HepG2 (cell line): ENCODE results near the gene CAMTA2. TPM values are rescaled to one million over a fixed set of nuclear protein-coding genes. Genes with fewer than 3 reads are reported as not detected.

Source experiments
- CBX2 ChIP-seq, 2 experiments: fragments of 200-600 bp in 1 of 2; sonication (generic); formaldehyde crosslinking in 1 of 2; IDR thresholded peaks; 2 replicates each; pipeline versions ENCODE4 v1.7.0 to v1.8.1; 2018 to 2022; ENCODE audit warnings: low read depth in 2 of 2, low read length in 1 of 2, mild to moderate bottlenecking in 1 of 2, missing genetic modification reagents in 1 of 2
- CEBPB ChIP-seq: IDR thresholded peaks from 2 replicates; pipeline ENCODE4 v1.6.1; 2011; ENCODE audit warnings: low read depth, low read length, improper control_type of control experiment, borderline replicate concordance
- HDAC1 ChIP-seq: sonication (generic); formaldehyde crosslinking; IDR thresholded peaks from 2 replicates; pipeline ENCODE4 v1.5.1; 2020; ENCODE audit warnings: mild to moderate bottlenecking, missing genetic modification reagents
- MTA1 ChIP-seq: sonication (generic); formaldehyde crosslinking; IDR thresholded peaks from 2 replicates; pipeline ENCODE4 v1.4.0; 2020; ENCODE audit warnings: missing genetic modification reagents, mild to moderate bottlenecking, borderline replicate concordance
- NAIF1 ChIP-seq: sonication (generic); formaldehyde crosslinking; IDR thresholded peaks from 2 replicates; pipeline ENCODE4 v1.5.0; 2020; ENCODE audit warnings: mild to moderate bottlenecking, missing genetic modification reagents, borderline replicate concordance
- RFX3 ChIP-seq: IDR thresholded peaks from 2 replicates; pipeline ENCODE4 v1.6.1; 2016; ENCODE audit warnings: missing biosample characterization, missing genetic modification reagents
- SETDB1 ChIP-seq: sonication (generic); formaldehyde crosslinking; IDR thresholded peaks from 2 replicates; pipeline ENCODE4 v1.5.1; 2020; ENCODE audit warnings: missing genetic modification reagents, mild to moderate bottlenecking, borderline replicate concordance
- YEATS4 ChIP-seq: sonication (generic); formaldehyde crosslinking; IDR thresholded peaks from 2 replicates; pipeline ENCODE4 v1.4.0; 2020; ENCODE audit warnings: missing genetic modification reagents, borderline replicate concordance
- ZFY ChIP-seq: sonication (generic); formaldehyde crosslinking; IDR thresholded peaks from 2 replicates; pipeline ENCODE4 v1.4.0; 2020; ENCODE audit warnings: missing genetic modification reagents
- ZIK1 ChIP-seq: sonication (generic); formaldehyde crosslinking; IDR thresholded peaks from 2 replicates; pipeline ENCODE4 v1.5.0; 2020; ENCODE audit warnings: mild to moderate bottlenecking, low read depth, missing genetic modification reagents, borderline replicate concordance
- ZKSCAN5 ChIP-seq: sonication (generic); formaldehyde crosslinking; IDR thresholded peaks from 2 replicates; pipeline ENCODE4 v1.5.1; 2020; ENCODE audit warnings: mild to moderate bottlenecking, missing genetic modification reagents
- ZNF317 ChIP-seq: sonication (generic); formaldehyde crosslinking; IDR thresholded peaks from 2 replicates; pipeline ENCODE4 v1.5.0; 2020; ENCODE audit warnings: mild to moderate bottlenecking, missing genetic modification reagents
- ZNF350 ChIP-seq: sonication (generic); formaldehyde crosslinking; IDR thresholded peaks from 2 replicates; pipeline ENCODE4 v1.4.0; 2020; ENCODE audit warnings: mild to moderate bottlenecking, low read depth, missing genetic modification reagents, borderline replicate concordance
- ZNF589 ChIP-seq: sonication (generic); formaldehyde crosslinking; conservative IDR thresholded peaks from 2 replicates; pipeline ENCODE4 v1.8.0; 2022; ENCODE audit warnings: mild to moderate bottlenecking, moderate library complexity, missing genetic modification reagents
- ZNF598 ChIP-seq: sonication (generic); formaldehyde crosslinking; IDR thresholded peaks from 2 replicates; pipeline ENCODE4 v1.5.1; 2020; ENCODE audit warnings: mild to moderate bottlenecking, missing genetic modification reagents, borderline replicate concordance
- ZNF768 ChIP-seq: sonication (generic); formaldehyde crosslinking; IDR thresholded peaks from 2 replicates; pipeline ENCODE4 v1.4.0; 2020; ENCODE audit warnings: missing genetic modification reagents
- polyA plus RNA-seq, 8 experiments: library from polyadenylated mRNA; depleted of rRNA in 3 of 8; stranded (reverse) in 7 of 8; unstranded in 1 of 8; fragments of >200 nt; fragmentation: Illumina TruSeq in 4 of 8; extraction: Trizol in 4 of 8; gene quantifications; 2 replicates each; pipeline versions ENCODE4 v1.2.1 to v1.2.3, GENCODE V29; 2011 to 2016; ENCODE audit warnings: low read depth in 4 of 8, missing spikeins in 1 of 8, mixed read lengths in 1 of 8; ENCODE audit not compliant: insufficient read depth in 1 of 8
- total RNA-seq, 5 experiments: library from RNA; depleted of rRNA; stranded (reverse); fragments of >200 nt; fragmentation: Illumina TruSeq; extraction: Trizol; gene quantifications; 2 replicates each; pipeline ENCODE4 v1.2.3, GENCODE V29; 2016; ENCODE audit warnings: low read depth in 1 of 5
- TF ChIP-seq, protein P1 (sequence below): IDR thresholded peaks from 2 replicates; pipeline ENCODE4 v1.6.1; 2016; ENCODE audit warnings: missing genetic modification reagents, missing compliant biosample characterization
- TF ChIP-seq, protein P2 (sequence below): sonication (generic); formaldehyde crosslinking; IDR thresholded peaks from 2 replicates; pipeline ENCODE4 v1.5.1; 2020; ENCODE audit warnings: missing genetic modification reagents, mild to moderate bottlenecking, borderline replicate concordance
- TF ChIP-seq, protein P3 (sequence below), 2 experiments: fragments of 450-650 bp in 1 of 2; sonication (generic) in 1 of 2; formaldehyde crosslinking; IDR thresholded peaks; 2 replicates each; pipeline versions ENCODE4 v1.5.0 to v1.8.0; 2020 to 2022; ENCODE audit warnings: mild to moderate bottlenecking in 1 of 2, missing genetic modification reagents in 1 of 2
- TF ChIP-seq, protein P4 (sequence below): sonication (generic); formaldehyde crosslinking; IDR thresholded peaks from 2 replicates; pipeline ENCODE4 v1.4.0; 2020; ENCODE audit warnings: missing genetic modification reagents, borderline replicate concordance
- TF ChIP-seq, protein P5 (sequence below): sonication (generic); formaldehyde crosslinking; IDR thresholded peaks from 2 replicates; pipeline ENCODE4 v1.4.0; 2020; ENCODE audit warnings: missing genetic modification reagents
- TF ChIP-seq, protein P6 (sequence below): sonication (generic); formaldehyde crosslinking; IDR thresholded peaks from 2 replicates; pipeline ENCODE4 v1.5.0; 2020; ENCODE audit warnings: missing genetic modification reagents

CAMTA2 gene
- total and polyA plus RNA-seq, 2 of the 13 experiments (the other 11 are each of a cell fraction or from before 2014, with no cell fraction given) = 4.1 to 7.1 TPM

DNA sequence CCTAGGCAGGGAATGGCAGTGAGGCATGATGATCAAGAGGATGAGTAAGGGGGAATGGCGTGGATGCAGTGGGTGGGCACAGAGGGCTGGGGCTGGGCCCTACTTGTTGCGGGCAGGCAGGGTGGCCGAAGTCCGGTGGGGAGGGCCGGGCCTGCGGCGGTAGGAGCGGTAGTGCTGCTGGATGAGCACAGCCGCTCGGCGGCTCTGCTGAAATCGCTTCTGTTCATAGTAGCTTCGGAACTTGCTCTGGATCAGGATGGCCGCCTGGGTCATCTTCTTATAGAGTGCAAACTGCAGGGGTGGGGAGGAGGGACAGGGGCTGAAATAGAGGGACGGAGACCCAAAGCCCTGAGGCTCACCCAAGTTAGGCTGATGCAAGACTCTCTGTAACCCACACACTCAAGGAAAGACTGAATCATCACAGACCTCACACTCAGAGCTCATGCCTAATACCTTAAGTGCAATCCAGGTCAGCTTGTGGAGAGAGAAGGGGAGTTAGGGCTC is 18.4 kb downstream of the CAMTA2 start (continued):
- TF ChIP-seq NAIF1 (CRISPR knock-in tag) = 0 out of 2 replicates have a peak, but pooled peaks have one; percentile 55
- TF ChIP-seq, protein P1, sequence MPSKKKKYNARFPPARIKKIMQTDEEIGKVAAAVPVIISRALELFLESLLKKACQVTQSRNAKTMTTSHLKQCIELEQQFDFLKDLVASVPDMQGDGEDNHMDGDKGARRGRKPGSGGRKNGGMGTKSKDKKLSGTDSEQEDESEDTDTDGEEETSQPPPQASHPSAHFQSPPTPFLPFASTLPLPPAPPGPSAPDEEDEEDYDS (CRISPR knock-in tag) = no peak
- TF ChIP-seq SETDB1 (CRISPR knock-in tag) = no peak
- TF ChIP-seq, protein P2, sequence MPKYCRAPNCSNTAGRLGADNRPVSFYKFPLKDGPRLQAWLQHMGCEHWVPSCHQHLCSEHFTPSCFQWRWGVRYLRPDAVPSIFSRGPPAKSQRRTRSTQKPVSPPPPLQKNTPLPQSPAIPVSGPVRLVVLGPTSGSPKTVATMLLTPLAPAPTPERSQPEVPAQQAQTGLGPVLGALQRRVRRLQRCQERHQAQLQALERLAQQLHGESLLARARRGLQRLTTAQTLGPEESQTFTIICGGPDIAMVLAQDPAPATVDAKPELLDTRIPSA (CRISPR knock-in tag) = no peak
- TF ChIP-seq ZFY (CRISPR knock-in tag) = peak; percentile 31; the same call in 1 of the 2 replicates
- TF ChIP-seq ZNF317 (CRISPR knock-in tag) = no peak
- peak; percentile 62; the same call in 1 of the 2 replicates for TF ChIP-seq ZIK1 (CRISPR knock-in tag)
- TF ChIP-seq ZNF350 (CRISPR knock-in tag) = no peak
- no peak for TF ChIP-seq YEATS4 (CRISPR knock-in tag)
- TF ChIP-seq, protein P3, sequence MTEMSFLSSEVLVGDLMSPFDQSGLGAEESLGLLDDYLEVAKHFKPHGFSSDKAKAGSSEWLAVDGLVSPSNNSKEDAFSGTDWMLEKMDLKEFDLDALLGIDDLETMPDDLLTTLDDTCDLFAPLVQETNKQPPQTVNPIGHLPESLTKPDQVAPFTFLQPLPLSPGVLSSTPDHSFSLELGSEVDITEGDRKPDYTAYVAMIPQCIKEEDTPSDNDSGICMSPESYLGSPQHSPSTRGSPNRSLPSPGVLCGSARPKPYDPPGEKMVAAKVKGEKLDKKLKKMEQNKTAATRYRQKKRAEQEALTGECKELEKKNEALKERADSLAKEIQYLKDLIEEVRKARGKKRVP (CRISPR knock-in tag; IDR thresholded peaks at IDR 0.05) = peak in 1 of 2 experiments; percentile 90; a peak in 2 of 4 replicates
- peak; percentile 7; the same call in 1 of the 2 replicates for TF ChIP-seq CEBPB
- TF ChIP-seq RFX3 (CRISPR knock-in tag) = no peak
- TF ChIP-seq ZNF768 (CRISPR knock-in tag) = no peak
- no peak for TF ChIP-seq MTA1 (CRISPR knock-in tag)
- TF ChIP-seq ZNF589 = no peak
- TF ChIP-seq, protein P4, sequence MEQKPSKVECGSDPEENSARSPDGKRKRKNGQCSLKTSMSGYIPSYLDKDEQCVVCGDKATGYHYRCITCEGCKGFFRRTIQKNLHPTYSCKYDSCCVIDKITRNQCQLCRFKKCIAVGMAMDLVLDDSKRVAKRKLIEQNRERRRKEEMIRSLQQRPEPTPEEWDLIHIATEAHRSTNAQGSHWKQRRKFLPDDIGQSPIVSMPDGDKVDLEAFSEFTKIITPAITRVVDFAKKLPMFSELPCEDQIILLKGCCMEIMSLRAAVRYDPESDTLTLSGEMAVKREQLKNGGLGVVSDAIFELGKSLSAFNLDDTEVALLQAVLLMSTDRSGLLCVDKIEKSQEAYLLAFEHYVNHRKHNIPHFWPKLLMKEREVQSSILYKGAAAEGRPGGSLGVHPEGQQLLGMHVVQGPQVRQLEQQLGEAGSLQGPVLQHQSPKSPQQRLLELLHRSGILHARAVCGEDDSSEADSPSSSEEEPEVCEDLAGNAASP (CRISPR knock-in tag) = no peak
- TF ChIP-seq, protein P5, sequence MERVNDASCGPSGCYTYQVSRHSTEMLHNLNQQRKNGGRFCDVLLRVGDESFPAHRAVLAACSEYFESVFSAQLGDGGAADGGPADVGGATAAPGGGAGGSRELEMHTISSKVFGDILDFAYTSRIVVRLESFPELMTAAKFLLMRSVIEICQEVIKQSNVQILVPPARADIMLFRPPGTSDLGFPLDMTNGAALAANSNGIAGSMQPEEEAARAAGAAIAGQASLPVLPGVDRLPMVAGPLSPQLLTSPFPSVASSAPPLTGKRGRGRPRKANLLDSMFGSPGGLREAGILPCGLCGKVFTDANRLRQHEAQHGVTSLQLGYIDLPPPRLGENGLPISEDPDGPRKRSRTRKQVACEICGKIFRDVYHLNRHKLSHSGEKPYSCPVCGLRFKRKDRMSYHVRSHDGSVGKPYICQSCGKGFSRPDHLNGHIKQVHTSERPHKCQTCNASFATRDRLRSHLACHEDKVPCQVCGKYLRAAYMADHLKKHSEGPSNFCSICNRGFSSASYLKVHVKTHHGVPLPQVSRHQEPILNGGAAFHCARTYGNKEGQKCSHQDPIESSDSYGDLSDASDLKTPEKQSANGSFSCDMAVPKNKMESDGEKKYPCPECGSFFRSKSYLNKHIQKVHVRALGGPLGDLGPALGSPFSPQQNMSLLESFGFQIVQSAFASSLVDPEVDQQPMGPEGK (CRISPR knock-in tag) = peak; percentile 39; the same call in 1 of the 2 replicates
- TF ChIP-seq ZKSCAN5 (CRISPR knock-in tag) = no peak
- TF ChIP-seq, protein P6, sequence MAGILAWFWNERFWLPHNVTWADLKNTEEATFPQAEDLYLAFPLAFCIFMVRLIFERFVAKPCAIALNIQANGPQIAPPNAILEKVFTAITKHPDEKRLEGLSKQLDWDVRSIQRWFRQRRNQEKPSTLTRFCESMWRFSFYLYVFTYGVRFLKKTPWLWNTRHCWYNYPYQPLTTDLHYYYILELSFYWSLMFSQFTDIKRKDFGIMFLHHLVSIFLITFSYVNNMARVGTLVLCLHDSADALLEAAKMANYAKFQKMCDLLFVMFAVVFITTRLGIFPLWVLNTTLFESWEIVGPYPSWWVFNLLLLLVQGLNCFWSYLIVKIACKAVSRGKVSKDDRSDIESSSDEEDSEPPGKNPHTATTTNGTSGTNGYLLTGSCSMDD = no peak
- TF ChIP-seq ZNF598 (CRISPR knock-in tag) = no peak
- TF ChIP-seq HDAC1 (CRISPR knock-in tag) = 0 out of 2 replicates have a peak, but pooled peaks have one; percentile 9
- no peak for TF ChIP-seq CBX2 (IDR thresholded peaks at IDR 0.05; ENCODE audit: low read depth, low read length)
- 0 out of 2 replicates have a peak, but pooled peaks have one; percentile 17 for TF ChIP-seq CBX2 (CRISPR knock-in tag; IDR thresholded peaks at IDR 0.05; ENCODE audit: low read depth)
